OCI-LY7 (cell line): ENCODE data around the gene GIMD1. TPM values are rescaled to one million over a fixed set of nuclear protein-coding genes. Genes with fewer than 3 reads are reported as not detected.
"Not testable (repeated sequence)": the region's sequence is repeated elsewhere in the genome, so short reads cannot be mapped to it uniquely, and the experiment has no call there.

ENCODE experiments used
- BruUV-seq: library from RNA; stranded (reverse); fragments of 400-500 nt; replicated peaks from 2 replicates; lab custom pipeline; 2021; lab: Mats Ljungman, UMichigan
- CTCF ChIA-PET: fragments of 300-600 bp; sonication (Branson Sonifier 250); formaldehyde crosslinking; loops from one replicate; lab custom pipeline; 2022; ENCODE audit warnings: antibody characterized with exemption; ENCODE audit not compliant: unreplicated experiment; lab: Charles Lee
- POLR2A ChIA-PET: fragments of 300-600 bp; sonication (Branson Sonifier 250); formaldehyde crosslinking; loops from one replicate; lab custom pipeline; 2022; ENCODE audit warnings: antibody characterized with exemption; lab: Charles Lee
- DNase-seq: peaks from one replicate; pipeline ENCODE4 v3.0.0-alpha.2; 2015; ENCODE audit warnings: low spot score
- H2AFZ ChIP-seq: fragments of 200-600 bp; sonication (generic), shearing (Covaris generic); 2 replicates; pipeline ENCODE4 v1.6.1; 2014; ENCODE audit warnings: mild to moderate bottlenecking, antibody characterized with exemption, low read length, moderate library complexity
- H3K27ac ChIP-seq: fragments of 200-600 bp; sonication (generic); 2 replicates; pipeline ENCODE4 v1.5.1; 2014; ENCODE audit warnings: mixed run types, low read depth, mild to moderate bottlenecking, moderate library complexity, low read length, inconsistent platforms; ENCODE audit not compliant: poor library complexity, severe bottlenecking
- H3K36me3 ChIP-seq: fragments of 200-600 bp; sonication (generic); 2 replicates; pipeline ENCODE4 v1.6.1; 2014; ENCODE audit warnings: mild to moderate bottlenecking, antibody characterized with exemption, low read length, moderate library complexity, mixed read lengths; ENCODE audit not compliant: insufficient read depth
- H3K4me1 ChIP-seq: fragments of 200-600 bp; sonication (generic); 2 replicates; pipeline ENCODE4 v1.5.1; 2014; ENCODE audit warnings: mild to moderate bottlenecking, low read length; ENCODE audit not compliant: insufficient read depth, poor library complexity, severe bottlenecking
- H3K4me2 ChIP-seq: fragments of 200-600 bp; sonication (generic); 2 replicates; pipeline ENCODE4 v1.6.1; 2014; ENCODE audit warnings: mild to moderate bottlenecking, low read length
- H3K4me3 ChIP-seq: fragments of 200-600 bp; sonication (generic); 2 replicates; pipeline ENCODE4 v1.5.1; 2014; ENCODE audit warnings: mild to moderate bottlenecking, low read depth, low read length; ENCODE audit not compliant: poor library complexity, severe bottlenecking
- H3K79me2 ChIP-seq: fragments of 200-600 bp; sonication (generic); 2 replicates; pipeline ENCODE4 v1.6.1; 2016; ENCODE audit warnings: low read depth, mild to moderate bottlenecking, low read length, moderate library complexity, mixed read lengths; ENCODE audit not compliant: insufficient read depth
- H3K9me2 ChIP-seq: fragments of 200-600 bp; sonication (generic); 2 replicates; pipeline ENCODE4 v1.6.1; 2016; ENCODE audit warnings: mild to moderate bottlenecking, low read length, mixed read lengths; ENCODE audit not compliant: insufficient read depth
- H3K9me3 ChIP-seq: fragments of 200-600 bp; sonication (generic); 2 replicates; pipeline ENCODE4 v1.6.1; 2014; ENCODE audit warnings: mild to moderate bottlenecking, mixed run types, low read length, mixed read lengths
- H4K20me1 ChIP-seq: fragments of 200-600 bp; sonication (generic); 2 replicates; pipeline ENCODE4 v1.6.1; 2014; ENCODE audit warnings: mild to moderate bottlenecking, antibody characterized with exemption, low read length, moderate library complexity, mixed read lengths; ENCODE audit not compliant: insufficient read depth
- CTCF ChIP-seq: fragments of 200-600 bp; sonication (generic); conservative IDR thresholded peaks from 2 replicates; pipeline ENCODE4 v1.5.1; 2014; ENCODE audit warnings: mild to moderate bottlenecking, antibody characterized with exemption, low read length, moderate library complexity, mixed read lengths
- EZH2phosphoT487 ChIP-seq: fragments of 200-600 bp; sonication (generic); IDR thresholded peaks from 2 replicates; pipeline ENCODE4 v1.6.1; 2018; ENCODE audit warnings: low read depth, borderline replicate concordance, mild to moderate bottlenecking, mixed run types, antibody characterized with exemption, low read length, moderate library complexity, mixed read lengths
- intact Hi-C: fragments of 100-400 bp; cut with micrococcal nuclease; formaldehyde crosslinking; loops from one replicate; pipeline ENCODE4 v1.10.0; 2022; ENCODE audit not compliant: unreplicated experiment
- total RNA-seq, 2 experiments: library from RNA; depleted of rRNA in 1 of 2; stranded (reverse); fragments of >200 nt in 1 of 2; shearing (Covaris generic) in 1 of 2; gene quantifications; 2 replicates each; pipeline ENCODE4 v1.2.3, GENCODE V29; 2014 to 2022

The GIMD1 gene
- total RNA-seq, 2 experiments from 2014 or later = not detected

- H2AFZ ChIP-seq, H3K4me2 ChIP-seq, DNase-seq, CTCF ChIA-PET, intact Hi-C loops, H3K4me3 ChIP-seq, H3K27ac ChIP-seq, BruUV-seq, H3K9me3 ChIP-seq, H3K9me2 ChIP-seq, POLR2A ChIA-PET: not testable (repeated sequence)
- H3K36me3 ChIP-seq = peaks cover 35% of the 10 kb centered on the region
- peaks cover 70% of the 10 kb centered on the region for H3K79me2 ChIP-seq
- peaks cover 16% of the 10 kb centered on the region for H3K4me1 ChIP-seq
- 0 out of 2 replicates have a peak, but pooled peaks cover 11% of the 10 kb centered on the region for H4K20me1 ChIP-seq
Measured at GRCh38 chr4:106321168-106321567, 47.4 kb downstream of the GIMD1 start.

GRCh38 chr4:106320235-106320634 is 48.3 kb downstream of the GIMD1 start:
- no peak overlapping the region for H3K4me2 ChIP-seq
- H4K20me1 ChIP-seq = 0 out of 2 replicates have a peak, but pooled peaks cover 11% of the 10 kb centered on the region
- POLR2A ChIA-PET = interaction anchor here (0.6 to 1.4 kb wide), 3 partner anchors 8 to 1005 kb away, joined by 3 to 4 read pairs (median 4); no protein-coding TSS in a partner anchor
- intact Hi-C loops = no loop called here
- H3K27ac ChIP-seq = no peak overlapping the region
- CTCF ChIA-PET = interaction anchor here (1.0 kb wide), 1 partner anchor 8 kb away, joined by 3 read pairs; no protein-coding TSS in a partner anchor
- no peak for DNase-seq
- peaks cover 6% of the 10 kb centered on the region; the same call in 1 of the 2 replicates for H3K9me3 ChIP-seq
- TF ChIP-seq CTCF (no peak), EZH2phosphoT487 (no peak)
- no peak overlapping the region for H2AFZ ChIP-seq
- no TSS peak for BruUV-seq
- no peaks in the 10 kb centered on the region for H3K9me2 ChIP-seq
- peaks cover 32% of the 10 kb centered on the region for H3K36me3 ChIP-seq
- H3K4me3 ChIP-seq = no peak overlapping the region
- H3K4me1 ChIP-seq = peaks cover 16% of the 10 kb centered on the region
- peaks cover 76% of the 10 kb centered on the region for H3K79me2 ChIP-seq

- no peak overlapping the region for H2AFZ ChIP-seq
- peaks cover 6% of the 10 kb centered on the region; the same call in 1 of the 2 replicates for H3K9me3 ChIP-seq
- H3K4me3 ChIP-seq = no peak overlapping the region
- POLR2A ChIA-PET = interaction anchor here (0.6 to 0.7 kb wide), 2 partner anchors 10 to 12 kb away, joined by 3 read pairs; no protein-coding TSS in a partner anchor
- H3K9me2 ChIP-seq = no peaks in the 10 kb centered on the region
- no peak overlapping the region for H3K27ac ChIP-seq
- H4K20me1 ChIP-seq = 0 out of 2 replicates have a peak, but pooled peaks cover 6% of the 10 kb centered on the region
- DNase-seq = no peak
- peak overlapping the region; percentile 92 for H3K4me2 ChIP-seq
- no TSS peak for BruUV-seq
- CTCF ChIA-PET = no interaction called here
- peaks cover 80% of the 10 kb centered on the region for H3K79me2 ChIP-seq
- peaks cover 24% of the 10 kb centered on the region for H3K4me1 ChIP-seq
- intact Hi-C loops = loop anchor here (5.0 to 10.0 kb wide), 4 partner anchors 604 to 1616 kb away; partner anchors contain the start of genes CYP2U1, PAPSS1 and PPA2
- peaks cover 23% of the 10 kb centered on the region for H3K36me3 ChIP-seq
- TF ChIP-seq EZH2phosphoT487 (no peak), CTCF (no peak)
Measured at GRCh38 chr4:106318511-106318910, 50.1 kb downstream of the GIMD1 start.
